ENCODE data around the gene ATF4.
A peak's percentile ranks its signal among the peaks of the same experiment; 100 is the strongest.

The ATF4 gene

GRCh38 chr22:39529487-39529851 is 9.1 kb downstream of the ATF4 start:
- TF ChIP-seq ZIC2 (tag by site-specific recombination; IDR thresholded peaks at IDR 0.05) (peak; percentile 1; the same call in 1 of the 2 replicates), ZNF2 (tag by site-specific recombination; IDR thresholded peaks at IDR 0.05) (no peak), ZNF707 (tag by site-specific recombination; IDR thresholded peaks at IDR 0.05) (no peak), ZFP69B (tag by site-specific recombination; IDR thresholded peaks at IDR 0.05) (no peak), TRIM28 (IDR thresholded peaks at IDR 0.05; ENCODE audit: borderline replicate concordance, low read length) (peak; percentile 58)
- H3K4me3 ChIP-seq (ENCODE audit: low read depth, low read length), result no peak overlapping the region; the same call in 1 of the 2 replicates
- ChIA-PET CTCF (interaction anchor here (0.5 to 13.7 kb wide), 41 partner anchors 7 to 1478 kb away, joined by 3 to 380 read pairs (median 5); partner anchors contain the start of genes ATF4, MIEF1 and TAB1), POLR2A (interaction anchor here (0.6 to 5.1 kb wide), 18 partner anchors 9 to 515 kb away, joined by 3 to 113 read pairs (median 4); partner anchors contain the start of genes ATF4, MIEF1, RPL3 and TAB1)
- no peaks in the 10 kb centered on the region for H3K9me3 ChIP-seq (ENCODE audit: control insufficient read depth, insufficient read depth, low read depth, low read length)
- H3K4me1 ChIP-seq (ENCODE audit: control insufficient read depth, insufficient read depth, low read length), result peaks cover 14% of the 10 kb centered on the region
- peak overlapping the region; percentile 17 for H3K27ac ChIP-seq (ENCODE audit: extremely low read depth, low read depth, low read length)
- peaks cover 11 to 61% of the 10 kb centered on the region in 2 experiments; a peak in 2 of 3 replicates for H3K36me3 ChIP-seq (ENCODE audit: control insufficient read depth in 2 of 2, insufficient read depth in 1 of 2, low read length in 2 of 2)

GRCh38 chr22:39530116-39530515 is 9.8 kb downstream of the ATF4 start:
- peaks cover 14% of the 10 kb centered on the region for H3K4me1 ChIP-seq (ENCODE audit: control insufficient read depth, insufficient read depth, low read length)
- ChIA-PET POLR2A (interaction anchor here (0.7 to 5.1 kb wide), 6 partner anchors 10 to 668 kb away, joined by 3 to 113 read pairs (median 6); partner anchors contain the start of genes ATF4, MIEF1 and RPL3), CTCF (interaction anchor here (0.6 to 13.7 kb wide), 17 partner anchors 8 to 1478 kb away, joined by 3 to 380 read pairs (median 5); partner anchors contain the start of gene MIEF1)
- no peaks in the 10 kb centered on the region for H3K9me3 ChIP-seq (ENCODE audit: control insufficient read depth, insufficient read depth, low read depth, low read length)
- no peak for TF ChIP-seq ZSCAN18 (tag by site-specific recombination; IDR thresholded peaks at IDR 0.05)
- no peak for TF ChIP-seq ZSCAN5A (tag by site-specific recombination; IDR thresholded peaks at IDR 0.05)
- no peak for TF ChIP-seq ZNF529 (tag by site-specific recombination; IDR thresholded peaks at IDR 0.05; ENCODE audit: insufficient replicate concordance)
- H3K36me3 ChIP-seq (ENCODE audit: control insufficient read depth in 2 of 2, insufficient read depth in 1 of 2, low read length in 2 of 2), result peaks cover 11 to 54% of the 10 kb centered on the region in 2 experiments; a peak in 2 of 3 replicates
- H3K27ac ChIP-seq (ENCODE audit: extremely low read depth, low read depth, low read length), result peak overlapping the region; percentile 17
- no peak overlapping the region for H3K4me3 ChIP-seq (ENCODE audit: low read depth, low read length)

- H3K36me3 ChIP-seq (ENCODE audit: control insufficient read depth in 2 of 2, insufficient read depth in 1 of 2, low read length in 2 of 2), result peaks cover 11 to 50% of the 10 kb centered on the region in 2 experiments; a peak in 2 of 3 replicates
- ChIA-PET POLR2A (interaction anchor here (0.7 to 5.1 kb wide), 5 partner anchors 10 to 669 kb away, joined by 4 to 113 read pairs (median 8); partner anchors contain the start of genes ATF4, MIEF1 and RPL3), CTCF (interaction anchor here (0.6 to 13.7 kb wide), 19 partner anchors 8 to 820 kb away, joined by 3 to 380 read pairs (median 4); no protein-coding TSS in a partner anchor)
- no peak overlapping the region for H3K4me3 ChIP-seq (ENCODE audit: low read depth, low read length)
- peaks cover 14% of the 10 kb centered on the region for H3K4me1 ChIP-seq (ENCODE audit: control insufficient read depth, insufficient read depth, low read length)
- H3K27ac ChIP-seq (ENCODE audit: extremely low read depth, low read depth, low read length), result no peak overlapping the region
- no peaks in the 10 kb centered on the region for H3K9me3 ChIP-seq (ENCODE audit: control insufficient read depth, insufficient read depth, low read depth, low read length)
- TF ChIP-seq PRDM10 (tag by site-specific recombination; IDR thresholded peaks at IDR 0.05), result peak; percentile 91
- TF ChIP-seq ELK4 (IDR thresholded peaks at IDR 0.05; ENCODE audit: borderline replicate concordance, low read depth, low read length), result no peak
- TF ChIP-seq ATF2 (tag by site-specific recombination; IDR thresholded peaks at IDR 0.05; ENCODE audit: low read depth), result no peak
- peak; percentile 85 for TF ChIP-seq ZNF341 (tag by site-specific recombination; IDR thresholded peaks at IDR 0.05; ENCODE audit: low read depth)
- TF ChIP-seq TCF7L2 (IDR thresholded peaks at IDR 0.05; ENCODE audit: borderline replicate concordance, low read depth, low read length), result no peak
- TF ChIP-seq ZNF580 (tag by site-specific recombination; IDR thresholded peaks at IDR 0.05), result no peak
- TF ChIP-seq ZNF311 (tag by site-specific recombination; IDR thresholded peaks at IDR 0.05; ENCODE audit: borderline replicate concordance), result no peak
- peak; percentile 64 for TF ChIP-seq ZBTB17 (tag by site-specific recombination; IDR thresholded peaks at IDR 0.05)
- no peak for TF ChIP-seq ZSCAN4 (tag by site-specific recombination; IDR thresholded peaks at IDR 0.05)
- TF ChIP-seq ZNF335 (tag by site-specific recombination; conservative IDR thresholded peaks at IDR 0.05), result peak; percentile 44
These were observed 10.4 kb downstream of the ATF4 start for GRCh38 chr22:39530692-39531331.
